Stimulated activated CD8-positive, alpha-beta memory T cell treated with anti-CD3 and anti-CD28 coated beads, Interleukin-12 subunit alpha, Interleukin-12 subunit beta, amount 100 ng/mL, for 24 hours (primary cell): ENCODE results near the gene CX3CL1.

Source experiments
- DNase-seq: peaks from one replicate; pipeline ENCODE4 v3.0.0-alpha.2; 2020; ENCODE audit errors: extremely low read depth

The CX3CL1 gene

GRCh38 chr16:57405097-57405496, 32.8 kb downstream of the CX3CL1 start:
- DNase-seq, result no peak

GRCh38 chr16:57406881-57407280, 34.6 kb downstream of the CX3CL1 start:
- no peak for DNase-seq

GRCh38 chr16:57407521-57408353, 35.4 kb downstream of the CX3CL1 start:
- no peak for DNase-seq

- no peak for DNase-seq
Measured at GRCh38 chr16:57409065-57409464, 36.8 kb downstream of the CX3CL1 start.

- DNase-seq, result no peak
Measured at GRCh38 chr16:57409870-57410587, 37.7 kb downstream of the CX3CL1 start.

- DNase-seq, result no peak
Measured at GRCh38 chr16:57411362-57411976, 39.2 kb downstream of the CX3CL1 start.

- DNase-seq, result no peak
Measured at GRCh38 chr16:57412584-57412983, 40.3 kb downstream of the CX3CL1 start.

- no peak for DNase-seq
Measured at GRCh38 chr16:57413301-57413730, 41.0 kb downstream of the CX3CL1 start.

GRCh38 chr16:57413733-57414132, 41.4 kb downstream of the CX3CL1 start:
- DNase-seq, result no peak

GRCh38 chr16:57416084-57416483, 43.8 kb downstream of the CX3CL1 start:
- DNase-seq, result no peak

- no peak for DNase-seq
Measured at GRCh38 chr16:57419506-57419905, 47.2 kb downstream of the CX3CL1 start.

- DNase-seq, result no peak
Measured at GRCh38 chr16:57422026-57422944, 50.0 kb downstream of the CX3CL1 start.

- DNase-seq, result no peak
Measured at GRCh38 chr16:57423152-57423551, 50.9 kb downstream of the CX3CL1 start.

- no peak for DNase-seq
Measured at GRCh38 chr16:57424583-57424982, 52.3 kb downstream of the CX3CL1 start.

- DNase-seq, result no peak
Measured at GRCh38 chr16:57426356-57426755, 54.1 kb downstream of the CX3CL1 start.

- DNase-seq, result no peak
Measured at GRCh38 chr16:57427307-57427706, 55.0 kb downstream of the CX3CL1 start.

- no peak for DNase-seq
Measured at GRCh38 chr16:57427824-57428223, 55.5 kb downstream of the CX3CL1 start.

GRCh38 chr16:57430955-57431354, 58.7 kb downstream of the CX3CL1 start:
- no peak for DNase-seq

- DNase-seq, result no peak
Measured at GRCh38 chr16:57432505-57432904, 60.2 kb downstream of the CX3CL1 start.

GRCh38 chr16:57432989-57433388, 60.7 kb downstream of the CX3CL1 start:
- DNase-seq, result no peak

GRCh38 chr16:57434003-57434402, 61.7 kb downstream of the CX3CL1 start:
- no peak for DNase-seq
